Activated CD8-positive, alpha-beta memory T cell treated with anti-CD3 and anti-CD28 coated beads, Interleukin-2, amount 50 U/mL, for 4 hours (primary cell): ENCODE measurements around the gene OSBPL8.
"Not testable (repeated sequence)": the region's sequence is repeated elsewhere in the genome, so short reads cannot be mapped to it uniquely, and the experiment has no call there.

ENCODE experiments used
- DNase-seq: peaks from one replicate; pipeline ENCODE4 v3.0.0-alpha.2; 2020

Gene OSBPL8

GRCh38 chr12:76520348-76520747, 39.2 kb downstream of the OSBPL8 start:
- no peak for DNase-seq

- no peak for DNase-seq
These were observed 40.0 kb downstream of the OSBPL8 start for GRCh38 chr12:76519538-76519937.

GRCh38 chr12:76518699-76519098, 40.9 kb downstream of the OSBPL8 start:
- no peak for DNase-seq

GRCh38 chr12:76515271-76515670, 44.3 kb downstream of the OSBPL8 start:
- no peak for DNase-seq

- not testable (repeated sequence) for DNase-seq
These were observed 48.4 kb downstream of the OSBPL8 start for GRCh38 chr12:76511116-76511716.

- DNase-seq: no peak
These were observed 51.2 kb downstream of the OSBPL8 start for GRCh38 chr12:76508128-76508980.

- DNase-seq: no peak
These were observed 53.4 kb downstream of the OSBPL8 start for GRCh38 chr12:76506149-76506548.

GRCh38 chr12:76505050-76505449, 54.5 kb downstream of the OSBPL8 start:
- no peak for DNase-seq

- DNase-seq: no peak
These were observed 55.0 kb downstream of the OSBPL8 start for GRCh38 chr12:76504606-76505005.

GRCh38 chr12:76503957-76504356, 55.6 kb downstream of the OSBPL8 start:
- no peak for DNase-seq

- no peak for DNase-seq
These were observed 58.2 kb downstream of the OSBPL8 start for GRCh38 chr12:76501390-76501789.

GRCh38 chr12:76499136-76499535, 60.4 kb downstream of the OSBPL8 start:
- not testable (repeated sequence) for DNase-seq

- no peak for DNase-seq
These were observed 64.0 kb downstream of the OSBPL8 start for GRCh38 chr12:76495556-76495955.

GRCh38 chr12:76491292-76491691, 68.3 kb downstream of the OSBPL8 start:
- no peak for DNase-seq

- no peak for DNase-seq
These were observed 68.8 kb downstream of the OSBPL8 start for GRCh38 chr12:76490763-76491162.

GRCh38 chr12:76489737-76490136, 69.8 kb downstream of the OSBPL8 start:
- no peak for DNase-seq

- DNase-seq: no peak
These were observed 73.6 kb downstream of the OSBPL8 start for GRCh38 chr12:76486011-76486410.

- DNase-seq: no peak
These were observed 78.8 kb downstream of the OSBPL8 start for GRCh38 chr12:76480796-76481195.

GRCh38 chr12:76478045-76478444, 81.5 kb downstream of the OSBPL8 start:
- no peak for DNase-seq

- not testable (repeated sequence) for DNase-seq
These were observed 86.7 kb downstream of the OSBPL8 start for GRCh38 chr12:76472862-76473261.

GRCh38 chr12:76471579-76471978, 88.0 kb downstream of the OSBPL8 start:
- no peak for DNase-seq

GRCh38 chr12:76470028-76470939, 89.3 kb downstream of the OSBPL8 start:
- DNase-seq: no peak

- DNase-seq: no peak
These were observed 94.9 kb downstream of the OSBPL8 start for GRCh38 chr12:76464631-76465166.
